Gastroesophageal sphincter (tissue), 4 donors: ENCODE results near the gene THAP4. TPM values are rescaled to one million over a fixed set of nuclear protein-coding genes. Genes with fewer than 3 reads are reported as not detected.
A peak's percentile ranks its signal among the peaks of the same experiment; 100 is the strongest.

ENCODE experiments used
- ATAC-seq: fragments of 150-250 bp; one replicate; pipeline ENCODE4 v1.9.1; 2016; ENCODE audit warnings: mild to moderate bottlenecking, moderate library complexity
- H3K27ac ChIP-seq, 4 donors: fragments of 200-600 bp; sonication (generic) in 3 of 4; 1 replicate in 3 of 4; 2 replicates in 1 of 4; pipeline ENCODE4 v1.5.1; 2016 to 2019
- H3K27me3 ChIP-seq: fragments of 200-600 bp; sonication (generic); one replicate; pipeline ENCODE4 v1.5.1; 2019
- H3K36me3 ChIP-seq, 2 donors: fragments of 200-600 bp; sonication (generic); one replicate each; pipeline ENCODE4 v1.5.1; 2019; ENCODE audit warnings: control low read depth in 1 of 2
- H3K4me1 ChIP-seq, 3 donors: fragments of 200-600 bp; sonication (generic); 1 replicate in 2 of 3; 2 replicates in 1 of 3; pipeline ENCODE4 v1.5.1; 2016 to 2019; ENCODE audit warnings: control low read depth in 2 of 3
- H3K4me3 ChIP-seq, 2 donors: fragments of 200-600 bp; sonication (generic); one replicate each; pipeline ENCODE4 v1.5.1; 2019; ENCODE audit warnings: mild to moderate bottlenecking in 1 of 2, moderate library complexity in 1 of 2
- H3K9me3 ChIP-seq, 3 donors: fragments of 200-600 bp; sonication (generic); one replicate each; pipeline ENCODE4 v1.5.1; 2017 to 2019; ENCODE audit warnings: control low read depth in 2 of 3
- CTCF ChIP-seq, 4 experiments: fragments of 200-600 bp in 2 of 4; fragments of 450-650 bp in 2 of 4; sonication (generic) in 1 of 4; IDR thresholded peaks; one replicate each; pipeline ENCODE4 v1.5.1; 2017 to 2019; ENCODE audit warnings: antibody characterized with exemption in 4 of 4, mild to moderate bottlenecking in 2 of 4, moderate library complexity in 2 of 4
- EP300 ChIP-seq: sonication (generic); formaldehyde crosslinking; IDR thresholded peaks from one replicate; pipeline ENCODE4 v1.6.1; 2017; ENCODE audit warnings: antibody characterized with exemption, mild to moderate bottlenecking
- POLR2A ChIP-seq, 2 donors: fragments of 450-650 bp; IDR thresholded peaks; one replicate each; pipeline ENCODE4 v1.6.1; 2017; ENCODE audit warnings: antibody characterized with exemption in 2 of 2, mild to moderate bottlenecking in 2 of 2, moderate library complexity in 1 of 2
- POLR2AphosphoS5 ChIP-seq: sonication (generic); formaldehyde crosslinking; IDR thresholded peaks from one replicate; pipeline ENCODE4 v1.6.1; 2017; ENCODE audit warnings: antibody characterized with exemption
- WGBS, 2 donors: methylation state at CpG; one replicate each; pipeline ENCODE4 v1.1.5; 2018; ENCODE audit warnings: low coverage in 1 of 2; 5-methylcytosine and 5-hydroxymethylcytosine counted together
- total RNA-seq, 4 donors: library from RNA; depleted of rRNA; stranded (reverse); fragments of >200 nt; gene quantifications; one replicate each; pipeline ENCODE4 v1.1.0, GENCODE V29; 2016

The THAP4 gene
- total RNA-seq, 4 donors from 2014 or later = 36.0 to 68.4 (median 43.0) TPM

DNA sequence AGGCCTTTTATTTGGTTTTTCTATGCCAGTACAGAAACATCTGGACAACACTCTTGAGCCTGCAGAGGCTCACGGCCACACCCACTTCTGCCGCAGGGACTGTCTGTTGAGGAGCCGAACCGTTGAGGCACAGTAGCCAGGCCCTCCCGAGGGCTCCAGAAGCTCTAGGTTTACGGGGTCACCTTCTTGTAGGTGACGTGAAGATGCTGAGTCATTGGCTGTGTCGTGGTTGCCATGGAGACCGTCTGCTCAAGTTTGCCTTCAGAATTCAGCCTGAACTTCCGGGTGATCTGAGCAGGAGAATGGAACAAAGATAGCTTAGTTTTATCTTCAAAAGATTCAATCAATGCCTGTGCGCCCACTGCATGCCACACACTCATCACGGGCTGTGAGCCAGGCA is 52.5 kb downstream of the THAP4 start:
- no peak overlapping the region for H3K27ac ChIP-seq
- TF ChIP-seq POLR2AphosphoS5 (no peak), EP300 (no peak), CTCF (IDR thresholded peaks at IDR 0.05) (no peak), POLR2A (IDR thresholded peaks at IDR 0.05) (no peak)
- no peaks in the 10 kb centered on the region for H3K4me1 ChIP-seq
- H3K36me3 ChIP-seq = peaks cover 0 to 79% of the 10 kb centered on the region in 2 donors
- H3K4me3 ChIP-seq = no peak overlapping the region
- no peaks in the 10 kb centered on the region for H3K27me3 ChIP-seq
- 100% methylated on average over 9 of the region's 12 CpGs; no CpG with 5 or more reads in 1 of the 2 donors for WGBS, 2 donors
- H3K9me3 ChIP-seq = peaks cover 0 to 39% (median 0%) of the 10 kb centered on the region in 3 donors
- no peak for ATAC-seq

- no peaks in the 10 kb centered on the region for H3K27me3 ChIP-seq
- peaks cover 0 to 62% of the 10 kb centered on the region in 2 donors for H3K36me3 ChIP-seq
- no peak overlapping the region for H3K4me3 ChIP-seq
- TF ChIP-seq CTCF (IDR thresholded peaks at IDR 0.05) (no peak), EP300 (no peak), POLR2A (IDR thresholded peaks at IDR 0.05) (no peak)
- H3K27ac ChIP-seq = no peak overlapping the region
- whole genome bisulfite sequencing, 2 donors = 100% methylated on average over 3 of the region's 4 CpGs; no CpG with 5 or more reads in 1 of the 2 donors
- ATAC-seq = no peak
- H3K4me1 ChIP-seq = peaks cover 0 to 12% (median 0%) of the 10 kb centered on the region in 3 donors
- H3K9me3 ChIP-seq = peaks cover 0 to 29% (median 0%) of the 10 kb centered on the region in 3 donors
Observed at GRCh38 chr2:241582806-241583205, 54.2 kb downstream of the THAP4 start.

DNA sequence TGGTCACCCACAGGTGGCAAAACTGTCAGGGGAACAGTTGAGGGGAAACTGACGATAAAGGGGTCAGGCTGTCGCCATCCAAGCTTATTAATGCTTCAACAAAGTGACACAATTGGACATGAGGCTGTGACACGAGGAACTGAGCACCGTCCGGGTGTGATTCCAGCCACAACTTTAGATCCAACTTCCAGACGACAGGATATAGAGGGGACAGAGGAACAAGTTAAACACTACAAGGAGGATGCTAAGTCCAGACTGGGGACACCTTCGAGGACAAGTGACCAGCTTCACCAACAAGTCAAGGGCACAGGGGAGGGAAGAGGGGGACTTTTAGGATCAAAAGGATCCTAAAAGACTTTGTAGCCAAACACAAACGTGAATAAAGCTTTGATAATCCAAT is 54.6 kb downstream of the THAP4 start:
- H3K4me3 ChIP-seq = no peak overlapping the region
- H3K4me1 ChIP-seq = peaks cover 0 to 16% (median 0%) of the 10 kb centered on the region in 3 donors
- peaks cover 0 to 58% of the 10 kb centered on the region in 2 donors for H3K36me3 ChIP-seq
- no peak for ATAC-seq
- WGBS, 2 donors = 91 to 96% methylated on average over 6 of the region's 8 CpGs
- H3K9me3 ChIP-seq = peaks cover 0 to 24% (median 0%) of the 10 kb centered on the region in 3 donors
- H3K27ac ChIP-seq = no peak overlapping the region
- TF ChIP-seq EP300 (no peak), CTCF (IDR thresholded peaks at IDR 0.05) (no peak), POLR2AphosphoS5 (no peak), POLR2A (IDR thresholded peaks at IDR 0.05) (no peak)
- no peaks in the 10 kb centered on the region for H3K27me3 ChIP-seq

GRCh38 chr2:241579281-241579680 is 57.7 kb downstream of the THAP4 start:
- Histone ChIP-seq H3K36me3 (peaks cover 0 to 34% of the 10 kb centered on the region in 2 donors), H3K4me3 (no peak overlapping the region), H3K9me3 (peaks cover 0 to under 1% (median 0%) of the 10 kb centered on the region in 3 donors), H3K27me3 (no peaks in the 10 kb centered on the region), H3K27ac (no peak overlapping the region), H3K4me1 (peaks cover 0 to 30% (median 0%) of the 10 kb centered on the region in 3 donors)
- ATAC-seq = no peak
- TF ChIP-seq POLR2A (IDR thresholded peaks at IDR 0.05) (no peak), EP300 (no peak), CTCF (IDR thresholded peaks at IDR 0.05) (no peak), POLR2AphosphoS5 (no peak)
- 83 to 88% methylated on average over 2 to 3 of the region's 7 CpGs for WGBS, 2 donors

GRCh38 chr2:241577413-241578122 is 59.4 kb downstream of the THAP4 start:
- H3K9me3 ChIP-seq = no peaks in the 10 kb centered on the region
- H3K36me3 ChIP-seq = peaks cover 0 to 34% of the 10 kb centered on the region in 2 donors
- no peak for TF ChIP-seq POLR2A (IDR thresholded peaks at IDR 0.05)
- TF ChIP-seq POLR2AphosphoS5 = peak; percentile 35
- peaks cover 0 to 30% (median 0%) of the 10 kb centered on the region in 3 donors for H3K4me1 ChIP-seq
- ATAC-seq = peak; percentile 47
- H3K27me3 ChIP-seq = no peaks in the 10 kb centered on the region
- WGBS, 2 donors = 0 to 5% methylated on average over 1 to 4 of the region's 9 CpGs
- no peak overlapping the region for H3K4me3 ChIP-seq
- H3K27ac ChIP-seq = peak overlapping the region in 3 of 4 donors; percentile 56 to 71 (median 61)
